UCSD-AML1 (cell line): ENCODE measurements around the gene MAML2.
A peak's percentile ranks its signal among the peaks of the same experiment; 100 is the strongest.

Experiments
- DNase-seq: peaks from one replicate; lab custom pipeline; 2025; ENCODE audit not compliant: unreplicated experiment; lab: John Stamatoyannopoulos, UW

The MAML2 gene

GRCh38 chr11:96342961-96343711, at the start of gene MAML2:
Gene MAML2, minus strand, starts transcription at chr11:96343195. Its CDS starts 1,300 bp downstream, at chr11:96341895.
- DNase-seq, result peak; percentile 91

- no peak for DNase-seq
These were observed 48.8 kb upstream of the MAML2 start for GRCh38 chr11:96391698-96392307.

DNA sequence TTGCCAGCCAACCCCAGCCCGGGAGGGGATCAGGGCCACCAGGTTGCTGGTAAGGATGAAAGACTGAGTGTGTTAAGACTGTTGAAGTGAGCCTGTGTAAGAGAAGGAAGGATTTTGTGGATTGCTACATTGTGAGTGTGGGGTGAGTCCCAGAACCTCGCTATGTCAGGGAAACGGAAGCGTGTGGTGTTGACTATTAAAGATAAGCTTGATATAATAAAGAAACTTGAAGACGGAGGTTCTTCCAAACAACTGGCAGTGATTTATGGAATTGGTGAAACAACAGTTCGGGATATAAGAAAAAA, 47.4 kb upstream of the MAML2 start:
- DNase-seq, result no peak

DNA sequence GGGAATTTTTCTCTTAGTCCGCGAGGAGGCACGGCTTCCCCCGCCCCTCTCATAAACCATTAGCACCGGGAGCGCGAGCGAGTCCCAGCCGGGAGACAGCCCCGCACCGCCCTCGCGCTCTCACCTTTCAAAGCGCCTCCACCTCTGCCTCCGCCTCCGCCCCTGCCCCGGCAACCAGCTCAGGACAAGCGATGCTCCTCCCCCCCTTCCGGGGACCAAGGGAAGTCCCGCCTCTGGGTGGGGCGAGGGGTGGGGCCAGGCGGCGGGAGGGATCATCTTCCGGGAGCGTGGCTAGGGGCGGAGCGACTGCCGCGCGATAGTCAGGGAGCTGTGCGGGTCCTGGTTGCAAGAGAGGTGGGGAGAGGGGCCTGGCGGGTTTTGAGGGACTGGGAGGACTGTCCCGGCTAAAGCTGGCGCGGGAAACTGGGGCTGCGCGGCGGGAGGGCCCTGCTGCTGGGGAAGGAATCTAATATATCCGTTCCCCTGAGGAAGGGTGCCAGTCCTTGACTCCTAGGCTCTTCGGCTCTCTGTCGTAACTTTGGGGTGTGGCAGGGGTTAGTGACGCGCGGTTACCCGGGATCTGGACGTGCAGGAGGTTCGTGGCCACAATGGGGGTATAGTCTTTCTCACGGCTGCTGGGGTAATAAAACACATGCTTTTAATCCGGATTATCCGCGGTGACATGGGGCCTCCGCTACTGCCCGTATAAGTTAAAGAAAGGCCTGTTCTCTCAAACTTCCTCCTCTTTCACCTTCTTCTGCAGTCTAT, 46.9 kb upstream of the MAML2 start, which contains the start of the genes CCDC82 and JRKL:
Gene CCDC82 (minus strand): TSS at position 193 of the 768 bp plus-strand sequence. CDS start 5,165 bp downstream, outside the sequence.
Gene JRKL (plus strand): TSS at position 294 of the 768 bp plus-strand sequence. CDS start 637 bp downstream, outside the sequence.
- peak; percentile 96 for DNase-seq

GRCh38 chr11:96388891-96389719, 46.1 kb upstream of the MAML2 start:
- DNase-seq, result no peak

DNA sequence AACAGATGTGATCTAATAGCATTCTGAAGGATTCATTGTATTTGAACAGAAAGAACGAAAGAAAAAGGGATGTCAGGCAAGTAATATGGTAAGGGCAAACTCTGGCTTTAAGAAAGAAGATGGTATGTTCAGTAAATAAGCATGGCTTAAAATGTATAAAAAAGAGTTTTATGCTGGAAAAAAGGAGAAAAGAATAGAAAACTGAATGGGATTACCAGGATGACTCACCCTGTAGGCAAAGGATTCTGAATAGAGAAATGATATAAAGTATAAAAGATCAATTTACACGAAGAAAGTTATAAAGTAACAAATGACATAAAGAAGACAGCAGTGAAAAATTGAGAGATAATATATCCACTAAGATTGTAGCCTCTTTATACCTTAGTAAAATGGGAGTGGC, 42.2 kb upstream of the MAML2 start:
- DNase-seq, result no peak

GRCh38 chr11:96384156-96384555, 41.2 kb upstream of the MAML2 start:
- no peak for DNase-seq

DNA sequence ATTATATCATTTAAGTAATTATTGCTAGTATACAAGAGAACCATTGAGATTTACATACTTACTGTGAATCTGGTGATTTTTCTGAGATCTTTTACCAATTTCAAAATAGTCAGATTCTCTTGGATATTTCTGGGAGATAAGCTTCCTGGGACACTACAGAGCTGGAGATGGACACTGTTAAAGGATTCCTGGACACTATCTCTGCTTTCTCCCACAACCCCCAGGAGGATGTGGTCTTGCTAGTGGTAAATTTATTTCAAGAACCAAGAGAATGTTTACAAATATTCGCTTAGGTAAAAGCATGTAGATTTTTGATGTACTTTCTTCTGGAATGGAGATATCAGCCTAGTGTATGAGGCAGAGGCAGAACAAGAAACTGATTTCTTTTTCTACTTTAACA, 33.8 kb upstream of the MAML2 start:
- no peak for DNase-seq

DNA sequence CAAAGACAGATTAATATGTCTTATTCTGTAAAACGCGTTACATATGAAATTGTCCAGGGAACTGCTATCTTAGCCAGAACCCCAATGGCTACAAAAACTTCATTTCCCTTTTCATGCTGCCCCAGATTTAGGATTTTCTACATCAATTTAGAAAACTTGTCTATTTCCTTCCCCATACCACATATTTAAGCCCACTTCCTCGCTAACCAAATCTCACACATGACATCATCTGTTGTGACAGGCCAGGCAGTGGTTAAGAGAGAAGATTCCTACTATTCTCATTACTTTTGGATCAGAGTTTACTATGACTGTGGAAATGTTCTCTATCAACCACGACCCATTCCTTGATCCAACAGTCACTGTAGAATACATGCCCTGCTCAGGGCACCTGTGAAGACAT, 30.8 kb upstream of the MAML2 start:
- DNase-seq, result no peak

DNA sequence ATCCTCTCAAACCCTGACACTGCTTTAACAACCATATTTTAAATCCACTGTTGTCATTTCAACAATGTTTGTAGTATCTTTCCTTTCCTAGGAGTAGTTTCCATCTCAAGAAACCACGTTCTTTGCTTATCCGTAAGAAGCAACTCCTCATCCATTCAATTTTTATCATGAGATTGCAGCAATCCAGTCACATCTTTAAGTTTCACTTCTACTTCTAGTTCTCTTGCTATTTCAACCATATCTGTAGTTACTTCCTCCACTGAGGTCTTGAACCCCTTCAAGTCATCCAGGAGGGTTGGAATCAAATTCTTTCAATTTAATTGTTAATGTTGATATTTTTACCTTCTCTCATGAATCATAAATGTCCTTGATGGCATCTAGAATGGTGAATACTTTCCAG, 24.3 kb upstream of the MAML2 start:
- no peak for DNase-seq

DNA sequence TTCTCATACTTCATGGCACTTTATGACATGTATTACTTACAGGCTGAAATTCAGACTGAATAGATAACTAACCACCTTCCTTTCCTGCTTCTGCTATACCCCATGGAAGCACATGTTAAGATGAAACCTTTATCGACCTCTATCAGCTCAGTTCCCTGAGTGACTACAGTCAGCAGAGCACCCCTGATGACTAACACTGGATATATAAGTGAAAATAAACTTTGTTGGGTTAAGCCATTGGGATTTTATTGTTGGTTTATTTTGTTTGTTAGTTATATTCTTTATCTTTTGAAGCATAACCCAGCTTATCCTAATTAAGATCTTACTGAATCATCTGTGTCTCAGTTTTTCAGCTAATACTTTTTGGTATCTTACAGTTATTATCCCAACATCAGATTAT, 23.0 kb upstream of the MAML2 start:
- no peak for DNase-seq

DNA sequence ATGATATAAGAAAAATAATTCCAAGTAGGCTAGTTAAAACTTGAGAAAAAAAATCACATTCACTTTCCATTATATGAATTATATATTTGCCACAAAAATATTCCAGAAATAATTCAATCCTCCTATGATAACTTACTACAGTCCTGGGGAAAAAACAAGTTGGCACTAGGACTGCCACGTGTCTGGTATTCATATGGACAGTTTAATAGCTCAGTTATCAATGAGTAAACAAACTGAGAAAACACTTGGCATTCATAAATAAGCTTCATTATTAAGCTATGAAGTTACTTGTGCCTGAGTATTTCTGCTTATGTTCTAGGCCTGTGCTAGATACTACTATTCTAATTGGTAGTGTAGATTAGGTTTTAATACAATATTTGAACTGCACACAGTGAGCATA, 22.5 kb upstream of the MAML2 start:
- DNase-seq, result no peak

DNA sequence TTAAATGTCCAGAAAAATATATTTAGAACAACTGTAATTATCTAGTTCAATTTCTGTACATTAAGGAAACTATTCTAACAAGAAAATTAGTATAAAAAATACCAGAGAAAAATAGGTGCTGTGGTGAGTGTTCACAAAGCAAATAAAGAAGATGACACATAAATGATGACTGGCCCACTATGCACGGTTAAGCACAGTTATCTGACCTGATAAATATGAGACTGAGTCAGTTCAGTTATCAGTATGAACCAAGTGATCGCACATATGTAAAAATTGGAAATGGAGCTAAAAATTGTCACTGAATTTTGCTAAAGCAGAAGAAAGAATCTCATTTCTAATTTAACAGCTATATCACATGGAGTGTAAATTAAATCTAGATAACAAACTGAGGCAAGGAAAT, 18.8 kb upstream of the MAML2 start:
- no peak for DNase-seq

DNA sequence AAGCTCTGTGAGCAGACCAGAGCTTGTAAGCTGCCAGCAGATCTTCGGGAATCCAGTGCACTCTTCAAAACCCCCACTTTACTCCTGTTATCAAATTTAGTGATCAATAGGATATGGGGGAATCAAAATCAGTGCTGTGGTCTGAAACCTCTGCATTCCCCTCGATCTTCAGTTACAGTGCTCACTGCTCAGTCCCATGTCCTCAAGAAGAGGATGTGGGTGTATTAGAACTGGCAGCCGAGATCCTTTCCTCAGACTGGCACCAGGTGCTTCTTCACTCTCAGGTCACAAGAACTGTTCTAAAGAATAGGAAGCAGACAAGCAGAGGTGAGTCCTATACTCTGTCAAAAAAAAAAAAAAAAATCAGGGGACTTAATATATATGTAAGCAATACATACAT, 15.3 kb upstream of the MAML2 start:
- DNase-seq, result no peak

GRCh38 chr11:96357794-96358193, 14.8 kb upstream of the MAML2 start:
- no peak for DNase-seq

DNA sequence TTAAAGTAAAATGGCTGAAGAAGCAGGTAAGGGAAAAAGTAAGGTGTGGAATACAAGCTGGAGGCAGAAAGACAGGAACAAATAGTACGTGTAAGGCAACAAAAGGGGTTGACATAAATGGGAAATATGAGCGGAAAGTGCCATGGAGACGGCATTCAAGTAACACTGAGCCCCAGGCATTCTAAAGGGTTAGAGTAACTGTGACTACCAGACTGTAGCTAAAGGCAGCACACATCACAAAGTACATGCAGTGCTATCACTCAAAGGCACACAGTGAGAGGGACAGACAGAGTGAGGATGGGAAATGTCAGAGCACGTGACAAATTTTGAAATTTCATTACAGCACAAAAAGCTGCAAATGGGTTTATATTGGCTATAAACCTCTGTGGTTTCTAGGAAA, 13.9 kb upstream of the MAML2 start:
- no peak for DNase-seq

GRCh38 chr11:96342014-96342960, 708 bp downstream of the MAML2 start:
- DNase-seq, result no peak

GRCh38 chr11:96341211-96342013, 1.6 kb downstream of the MAML2 start:
- peak; percentile 39 for DNase-seq

- no peak for DNase-seq
These were observed 2.5 kb downstream of the MAML2 start for GRCh38 chr11:96340555-96340885.
